ENCODE measurements around the gene MYL1.

GRCh38 chr2:210288408-210288807, 26.6 kb downstream of the MYL1 start:
- no peak for TF ChIP-seq EZH2phosphoT487 (IDR thresholded peaks at IDR 0.05; ENCODE audit: insufficient read depth, low read depth)
- TF ChIP-seq EZH2 (IDR thresholded peaks at IDR 0.05; ENCODE audit: insufficient read depth, poor library complexity, severe bottlenecking): no peak
